Peyer's patch (tissue), 4 donors: ENCODE measurements around the gene PDIK1L.

Source experiments
- CTCF ChIP-seq, 6 experiments: fragments of 450-650 bp in 4 of 6; fragments of 200-600 bp in 2 of 6; sonication (generic) in 1 of 6; IDR thresholded peaks; one replicate each; pipeline ENCODE4 v1.5.1; 2017 to 2019; ENCODE audit warnings: antibody characterized with exemption in 6 of 6, mild to moderate bottlenecking in 3 of 6, moderate library complexity in 1 of 6
- POLR2A ChIP-seq, 2 donors: fragments of 450-650 bp; IDR thresholded peaks; one replicate each; pipeline ENCODE4 v1.5.1; 2017; ENCODE audit warnings: antibody characterized with exemption in 2 of 2, mild to moderate bottlenecking in 2 of 2, moderate library complexity in 2 of 2

- TF ChIP-seq CTCF (IDR thresholded peaks at IDR 0.05) (no peak), POLR2A (IDR thresholded peaks at IDR 0.05) (no peak)
These were observed 767 bp downstream of the PDIK1L start for GRCh38 chr1:26112407-26112775.
